GM12891 (cell line): ENCODE measurements around the gene FOXL1.

Experiments used
- DNase-seq: peaks from one replicate; pipeline ENCODE4 v3.0.0; 2011; ENCODE audit warnings: low spot score; ENCODE audit not compliant: insufficient read length
- FAIRE-seq: peaks from 2 replicates; lab custom pipeline; 2011; peaks lifted over from hg19 to GRCh38; lab: Jason Lieb, UNC
- PAX5 ChIP-seq: IDR thresholded peaks from 2 replicates; pipeline ENCODE4 v1.6.1; 2011; ENCODE audit warnings: low read length, moderate library complexity, mild to moderate bottlenecking; ENCODE audit not compliant: insufficient read depth, severe bottlenecking
- POLR2A ChIP-seq: IDR thresholded peaks from 2 replicates; pipeline ENCODE4 v1.6.1; 2011; ENCODE audit warnings: low read depth, low read length, control low read depth
- POLR2AphosphoS5 ChIP-seq: IDR thresholded peaks from 2 replicates; pipeline ENCODE4 v1.6.1; 2011; ENCODE audit warnings: low read depth, low read length, control low read depth
- POU2F2 ChIP-seq: IDR thresholded peaks from 2 replicates; pipeline ENCODE4 v1.6.1; 2011; ENCODE audit warnings: low read depth, mild to moderate bottlenecking, control low read depth, low read length, moderate library complexity
- SPI1 ChIP-seq: IDR thresholded peaks from 2 replicates; pipeline ENCODE4 v1.6.1; 2011; ENCODE audit warnings: low read depth, low read length, control low read depth
- TAF1 ChIP-seq: IDR thresholded peaks from 2 replicates; pipeline ENCODE4 v1.6.1; 2011; ENCODE audit warnings: low read depth, low read length, control low read depth

FOXL1 gene

GRCh38 chr16:86593913-86594620 is 15.7 kb downstream of the FOXL1 start:
- TF ChIP-seq POLR2A: no peak
- no peak for TF ChIP-seq SPI1
- no peak for TF ChIP-seq POLR2AphosphoS5
- no peak for TF ChIP-seq POU2F2
- no peak for TF ChIP-seq PAX5
- TF ChIP-seq TAF1: no peak
- FAIRE-seq (no peak), DNase-seq (no peak)

- no peak for DNase-seq
- no peak for TF ChIP-seq POU2F2
- no peak for TF ChIP-seq POLR2AphosphoS5
- TF ChIP-seq TAF1: no peak
- TF ChIP-seq PAX5: no peak
- TF ChIP-seq SPI1: no peak
- no peak for TF ChIP-seq POLR2A
- FAIRE-seq: no peak
These were observed 16.4 kb downstream of the FOXL1 start for GRCh38 chr16:86594721-86595120.

GRCh38 chr16:86595983-86596605 is 17.7 kb downstream of the FOXL1 start:
- FAIRE-seq (no peak), DNase-seq (no peak)
- no peak for TF ChIP-seq POLR2A
- TF ChIP-seq POLR2AphosphoS5: no peak
- TF ChIP-seq POU2F2: no peak
- TF ChIP-seq SPI1: no peak
- no peak for TF ChIP-seq PAX5
- TF ChIP-seq TAF1: no peak

- no peak for DNase-seq
- TF ChIP-seq POU2F2 (no peak), PAX5 (no peak), TAF1 (no peak), SPI1 (no peak), POLR2A (no peak), POLR2AphosphoS5 (no peak)
- no peak for FAIRE-seq
These were observed 19.0 kb downstream of the FOXL1 start for GRCh38 chr16:86597126-86597879.

GRCh38 chr16:86597880-86598606 is 19.7 kb downstream of the FOXL1 start:
- FAIRE-seq (no peak), DNase-seq (no peak)
- TF ChIP-seq POLR2AphosphoS5: no peak

GRCh38 chr16:86598607-86599565 is 20.5 kb downstream of the FOXL1 start:
- no peak for TF ChIP-seq PAX5
- TF ChIP-seq SPI1: no peak
- TF ChIP-seq POLR2AphosphoS5: no peak
- no peak for TF ChIP-seq POLR2A
- no peak for DNase-seq
- no peak for FAIRE-seq

- TF ChIP-seq TAF1 (no peak), POLR2A (no peak), SPI1 (no peak), POLR2AphosphoS5 (no peak), POU2F2 (no peak), PAX5 (no peak)
- FAIRE-seq: no peak
- no peak for DNase-seq
These were observed 23.0 kb downstream of the FOXL1 start for GRCh38 chr16:86601356-86601755.

GRCh38 chr16:86602521-86602920 is 24.2 kb downstream of the FOXL1 start:
- no peak for FAIRE-seq
- no peak for TF ChIP-seq TAF1
- no peak for TF ChIP-seq PAX5
- no peak for TF ChIP-seq POLR2A
- no peak for TF ChIP-seq POLR2AphosphoS5
- TF ChIP-seq POU2F2: no peak
- TF ChIP-seq SPI1: no peak

GRCh38 chr16:86604436-86605193 is 26.3 kb downstream of the FOXL1 start:
- no peak for TF ChIP-seq POLR2A
- FAIRE-seq: no peak

More at GRCh38 chr16:86602521-86602920, 24.2 kb downstream of the FOXL1 start:
- DNase-seq: no peak

More at GRCh38 chr16:86604436-86605193, 26.3 kb downstream of the FOXL1 start:
- DNase-seq: peak; percentile 51
